HG03571 (cell line): ENCODE measurements around the gene MAMDC4.

Source experiments
- ATAC-seq: cut with Tn5 transposase; IDR thresholded peaks from one replicate; pipeline ENCODE4 v1.9.1; 2021; ENCODE audit not compliant: unreplicated experiment

MAMDC4 gene

GRCh38 chr9:136885950-136886578 is 33.9 kb downstream of the MAMDC4 start, which contains the start of gene TRAF2:
TSS of gene TRAF2 (plus strand) at chr9:136886516. CDS start at chr9:136898741, 12,225 bp downstream.
- ATAC-seq: peak; percentile 78

- peak; percentile 11 for ATAC-seq
These were observed 34.8 kb downstream of the MAMDC4 start for GRCh38 chr9:136886610-136887597.

GRCh38 chr9:136888454-136888853 is 36.3 kb downstream of the MAMDC4 start:
- no peak for ATAC-seq

- no peak for ATAC-seq
These were observed 37.7 kb downstream of the MAMDC4 start for GRCh38 chr9:136889858-136890257.

GRCh38 chr9:136890661-136891060 is 38.5 kb downstream of the MAMDC4 start:
- no peak for ATAC-seq

DNA sequence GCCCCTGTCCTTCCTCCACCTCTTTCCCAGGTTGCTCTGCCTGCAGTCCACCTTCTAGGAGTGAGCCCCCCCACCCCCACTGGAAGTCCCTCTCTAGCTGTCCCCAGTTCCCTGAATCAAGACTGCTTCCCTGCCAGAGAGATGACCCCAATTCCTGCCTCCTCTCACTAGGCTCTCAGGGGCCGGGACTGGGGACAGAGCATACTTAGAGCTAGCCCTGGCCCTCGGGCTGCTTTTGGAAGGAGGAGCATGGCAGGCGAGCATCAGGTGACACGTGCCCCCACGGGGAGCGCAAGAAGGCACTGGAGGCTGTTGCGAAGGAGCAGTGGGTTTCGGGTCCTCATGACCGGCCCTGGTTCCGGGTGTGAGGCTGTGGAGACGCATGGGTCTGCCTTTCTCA is 43.9 kb downstream of the MAMDC4 start:
- ATAC-seq: no peak

GRCh38 chr9:136898483-136899100 is 46.4 kb downstream of the MAMDC4 start:
- no peak for ATAC-seq

DNA sequence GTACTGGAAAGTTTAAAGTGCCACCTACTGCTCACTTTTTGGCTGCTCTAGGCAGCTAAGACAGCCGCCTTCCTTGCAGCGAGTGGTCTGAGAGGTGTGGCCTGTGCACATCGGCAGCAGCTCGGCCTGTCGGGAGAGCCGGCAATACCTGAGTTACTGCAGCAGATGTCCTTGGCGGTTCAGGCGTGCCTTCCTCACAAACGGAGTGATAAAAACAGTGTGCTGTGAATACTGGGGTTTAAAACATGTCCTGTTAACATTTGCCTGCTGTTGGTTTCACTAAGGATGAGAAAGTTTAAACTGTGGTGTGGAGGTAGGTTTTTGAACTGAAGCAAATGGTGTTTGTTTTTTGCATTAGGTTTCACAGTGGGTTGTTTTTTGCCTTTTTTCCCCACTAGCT is 47.0 kb downstream of the MAMDC4 start:
- ATAC-seq: no peak

GRCh38 chr9:136900556-136900955 is 48.4 kb downstream of the MAMDC4 start:
- ATAC-seq: no peak

DNA sequence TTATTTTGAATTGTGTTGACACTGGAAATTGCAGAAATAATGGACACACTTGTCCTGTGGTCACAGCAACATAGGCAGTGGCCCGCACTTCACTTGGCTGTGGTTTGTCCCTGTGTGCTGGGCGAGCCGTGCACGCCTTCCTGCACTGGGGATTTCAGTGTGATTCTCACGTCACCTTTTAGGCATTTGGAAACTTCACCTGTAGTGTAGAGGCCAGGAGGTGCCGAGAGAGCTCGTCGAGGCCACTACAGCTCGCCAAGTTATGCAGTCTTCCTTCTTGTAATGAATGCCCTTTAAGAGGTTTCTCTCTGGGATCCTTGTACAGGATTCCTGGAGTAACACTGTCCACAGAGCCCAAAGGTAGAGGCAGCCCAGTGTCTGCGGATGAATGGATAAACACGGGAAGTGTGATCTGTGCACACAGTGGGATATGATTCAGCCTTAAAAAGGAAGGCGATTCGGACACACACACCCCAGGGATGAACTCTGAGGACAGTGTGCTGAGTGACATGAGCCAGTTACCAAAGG is 48.9 kb downstream of the MAMDC4 start:
- no peak for ATAC-seq

GRCh38 chr9:136901516-136902258 is 49.5 kb downstream of the MAMDC4 start:
- ATAC-seq: peak; percentile 62

- ATAC-seq: peak; percentile 49
These were observed 50.2 kb downstream of the MAMDC4 start for GRCh38 chr9:136902259-136902821.

- no peak for ATAC-seq
These were observed 51.0 kb downstream of the MAMDC4 start for GRCh38 chr9:136903041-136903554.

GRCh38 chr9:136906266-136906665 is 54.1 kb downstream of the MAMDC4 start:
- no peak for ATAC-seq

- ATAC-seq: no peak
These were observed 55.1 kb downstream of the MAMDC4 start for GRCh38 chr9:136907011-136907914.
